Central memory CD8-positive, alpha-beta T cell (primary cell): Measurements from ENCODE around the gene ANK2.

Experiments
- ATAC-seq: fragments of 150-1000 bp; cut with Tn5 transposase; replicated peaks from 2 replicates; pipeline ENCODE4 v1.10.0; 2022; ENCODE audit warnings: mild to moderate bottlenecking, moderate FRiP score, moderate number of reproducible peaks; ENCODE audit not compliant: poor library complexity, severe bottlenecking; ENCODE audit errors: extremely low read depth
- DNase-seq, 2 donors: peaks; one replicate each; pipeline ENCODE4 v3.0.0; 2021; ENCODE audit warnings: low spot score in 2 of 2
- H3K27ac Mint-ChIP-seq: one replicate; pipeline ENCODE4 v1.8.0; 2022; ENCODE audit warnings: low read depth, mild to moderate bottlenecking, moderate library complexity, mixed read lengths
- H3K27me3 Mint-ChIP-seq: one replicate; pipeline ENCODE4 v1.8.0; 2022; ENCODE audit warnings: mixed read lengths
- H3K36me3 Mint-ChIP-seq: one replicate; pipeline ENCODE4 v1.8.0; 2022; ENCODE audit warnings: mild to moderate bottlenecking, moderate library complexity, mixed read lengths; ENCODE audit not compliant: insufficient read depth
- H3K4me1 Mint-ChIP-seq: one replicate; pipeline ENCODE4 v1.8.0; 2022; ENCODE audit warnings: mixed read lengths
- H3K4me3 Mint-ChIP-seq: one replicate; pipeline ENCODE4 v1.8.0; 2022; ENCODE audit warnings: mild to moderate bottlenecking, moderate library complexity, mixed read lengths
- H3K9me3 Mint-ChIP-seq: one replicate; pipeline ENCODE4 v1.8.0; 2022; ENCODE audit warnings: mixed read lengths

The ANK2 gene

GRCh38 chr4:113049421-113050370, at the start of gene ANK2:
Gene ANK2 (plus strand): TSS chr4:113049653. CDS start chr4:113049729, 76 bp downstream.
- no peaks in the 10 kb centered on the region for H3K4me1 Mint-ChIP-seq
- H3K36me3 Mint-ChIP-seq: no peaks in the 10 kb centered on the region
- H3K27me3 Mint-ChIP-seq: peaks cover 9% of the 10 kb centered on the region

DNA sequence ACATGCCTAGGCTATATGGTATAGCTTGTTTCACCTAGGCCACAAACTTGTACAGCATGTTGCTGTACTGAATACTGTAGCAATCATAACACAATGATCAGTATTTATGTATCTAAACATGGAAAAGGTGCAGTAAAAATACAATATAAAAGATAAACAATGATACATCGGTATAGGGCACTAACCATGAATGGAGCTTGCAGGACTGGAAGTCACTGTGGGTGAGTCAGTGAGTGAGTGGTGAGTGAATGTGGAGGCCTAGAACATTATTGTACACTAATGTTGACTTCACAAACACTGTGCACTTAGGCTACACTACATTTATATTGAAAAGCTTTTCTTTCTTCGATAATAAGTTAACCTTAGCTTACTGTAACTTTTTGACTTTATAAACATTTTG, 45.6 kb upstream of the ANK2 start:
- Mint-ChIP-seq H3K36me3 (no peaks in the 10 kb centered on the region), H3K27ac (no peak overlapping the region), H3K27me3 (no peaks in the 10 kb centered on the region), H3K4me1 (no peaks in the 10 kb centered on the region), H3K9me3 (no peaks in the 10 kb centered on the region), H3K4me3 (no peak overlapping the region)
- DNase-seq (no peak), ATAC-seq (no peak)

More at GRCh38 chr4:113049421-113050370, at the start of gene ANK2:
- Mint-ChIP-seq H3K27ac (no peak within 1 kb of the TSS), H3K9me3 (no peaks in the 10 kb centered on the region), H3K4me3 (no peak within 1 kb of the TSS)
- DNase-seq: no peak
- no peak for ATAC-seq

DNA sequence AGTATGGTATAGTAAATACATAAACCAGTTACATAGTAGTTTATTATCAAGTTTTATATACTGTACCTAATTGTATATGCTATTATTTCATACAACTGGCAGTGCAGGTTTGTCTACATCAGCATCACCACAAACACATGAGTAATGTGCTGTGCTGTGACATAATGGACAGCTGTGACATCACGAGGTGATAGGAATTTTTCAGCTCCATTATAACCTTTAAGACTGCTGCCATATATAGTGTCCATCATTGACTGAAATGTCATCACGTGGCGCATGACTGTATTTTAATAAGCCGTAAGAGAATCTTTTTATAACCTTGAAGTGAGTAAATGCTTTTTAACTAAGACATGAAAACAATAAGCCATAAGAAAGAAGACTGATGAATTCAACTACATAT, 44.8 kb upstream of the ANK2 start:
- no peak overlapping the region for H3K27ac Mint-ChIP-seq
- H3K27me3 Mint-ChIP-seq: no peaks in the 10 kb centered on the region
- H3K36me3 Mint-ChIP-seq: no peaks in the 10 kb centered on the region
- no peak for DNase-seq
- ATAC-seq: no peak
- H3K4me3 Mint-ChIP-seq: no peak overlapping the region
- no peaks in the 10 kb centered on the region for H3K9me3 Mint-ChIP-seq
- H3K4me1 Mint-ChIP-seq: no peaks in the 10 kb centered on the region

- Mint-ChIP-seq H3K27ac (no peak overlapping the region), H3K36me3 (no peaks in the 10 kb centered on the region), H3K9me3 (no peaks in the 10 kb centered on the region), H3K27me3 (no peaks in the 10 kb centered on the region), H3K4me3 (no peak overlapping the region), H3K4me1 (no peaks in the 10 kb centered on the region)
- DNase-seq: no peak
- ATAC-seq: no peak
These were observed 42.8 kb upstream of the ANK2 start for GRCh38 chr4:113006632-113007031.

DNA sequence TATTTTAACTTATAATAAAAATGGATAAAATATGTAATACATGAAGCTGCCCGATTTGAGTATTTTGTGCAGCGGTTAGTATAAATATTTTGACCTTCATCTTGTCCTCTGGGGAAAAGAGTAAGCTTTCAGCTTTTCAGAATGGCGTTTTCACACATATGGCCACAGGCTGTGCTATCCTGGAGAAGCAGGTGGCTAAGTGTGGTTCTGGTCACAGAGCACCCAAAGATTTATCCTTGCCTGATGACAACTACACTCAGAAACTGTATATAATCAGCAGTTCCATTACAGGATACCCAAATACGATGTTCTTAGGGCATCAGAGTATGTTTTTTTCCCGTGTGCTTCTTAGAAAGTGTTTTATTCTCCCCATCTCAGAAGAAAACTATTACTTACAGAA, 42.3 kb upstream of the ANK2 start:
- no peak overlapping the region for H3K4me3 Mint-ChIP-seq
- no peaks in the 10 kb centered on the region for H3K36me3 Mint-ChIP-seq
- no peaks in the 10 kb centered on the region for H3K4me1 Mint-ChIP-seq
- no peaks in the 10 kb centered on the region for H3K27me3 Mint-ChIP-seq
- ATAC-seq: no peak
- no peaks in the 10 kb centered on the region for H3K9me3 Mint-ChIP-seq
- no peak for DNase-seq
- no peak overlapping the region for H3K27ac Mint-ChIP-seq

GRCh38 chr4:113008135-113008534, 41.3 kb upstream of the ANK2 start:
- no peak for DNase-seq
- Mint-ChIP-seq H3K4me1 (no peaks in the 10 kb centered on the region), H3K36me3 (no peaks in the 10 kb centered on the region), H3K27me3 (no peaks in the 10 kb centered on the region), H3K27ac (no peak overlapping the region), H3K4me3 (no peak overlapping the region), H3K9me3 (no peaks in the 10 kb centered on the region)
- no peak for ATAC-seq

- no peaks in the 10 kb centered on the region for H3K4me1 Mint-ChIP-seq
- ATAC-seq (no peak), DNase-seq (no peak)
- no peaks in the 10 kb centered on the region for H3K27me3 Mint-ChIP-seq
- no peaks in the 10 kb centered on the region for H3K9me3 Mint-ChIP-seq
- no peak overlapping the region for H3K27ac Mint-ChIP-seq
- H3K36me3 Mint-ChIP-seq: no peaks in the 10 kb centered on the region
- H3K4me3 Mint-ChIP-seq: no peak overlapping the region
These were observed 40.7 kb upstream of the ANK2 start for GRCh38 chr4:113008716-113009115.

- Mint-ChIP-seq H3K9me3 (peaks cover 1% of the 10 kb centered on the region), H3K27me3 (no peaks in the 10 kb centered on the region), H3K27ac (no peak overlapping the region), H3K4me1 (no peaks in the 10 kb centered on the region), H3K36me3 (no peaks in the 10 kb centered on the region), H3K4me3 (no peak overlapping the region)
- no peak for DNase-seq
- no peak for ATAC-seq
These were observed 40.0 kb upstream of the ANK2 start for GRCh38 chr4:113009461-113009860.

DNA sequence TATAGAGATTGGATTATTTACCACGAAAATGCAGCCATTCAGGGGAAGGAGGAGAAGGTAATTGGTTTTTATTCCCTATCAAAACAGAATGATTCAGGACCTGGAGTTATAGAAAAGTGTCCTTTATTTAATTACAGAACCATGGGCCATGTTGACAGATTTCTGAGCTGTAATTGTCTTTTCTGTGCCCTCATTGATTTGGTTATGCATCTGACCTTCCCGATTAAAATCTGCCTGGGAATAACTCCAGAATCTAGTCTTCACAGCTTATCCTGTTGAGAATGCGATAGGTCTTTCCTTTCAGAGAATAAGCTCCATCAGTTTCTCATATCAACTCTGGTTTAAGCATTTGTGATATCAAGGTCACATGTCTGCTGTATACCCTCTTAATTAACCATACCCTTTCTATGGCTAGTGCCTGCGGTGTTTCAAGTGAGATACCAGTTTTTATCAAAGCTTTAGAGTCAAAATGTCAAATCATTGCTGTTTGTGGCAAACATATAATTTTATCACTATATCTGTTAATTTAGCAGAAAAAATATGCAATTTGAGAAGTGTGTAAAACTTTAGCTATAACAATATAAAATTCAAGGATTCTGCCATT, 37.2 kb upstream of the ANK2 start:
- Mint-ChIP-seq H3K27ac (no peak overlapping the region), H3K36me3 (no peaks in the 10 kb centered on the region), H3K9me3 (peaks cover 5% of the 10 kb centered on the region), H3K4me1 (no peaks in the 10 kb centered on the region), H3K27me3 (no peaks in the 10 kb centered on the region), H3K4me3 (no peak overlapping the region)
- ATAC-seq: no peak
- DNase-seq: no peak

DNA sequence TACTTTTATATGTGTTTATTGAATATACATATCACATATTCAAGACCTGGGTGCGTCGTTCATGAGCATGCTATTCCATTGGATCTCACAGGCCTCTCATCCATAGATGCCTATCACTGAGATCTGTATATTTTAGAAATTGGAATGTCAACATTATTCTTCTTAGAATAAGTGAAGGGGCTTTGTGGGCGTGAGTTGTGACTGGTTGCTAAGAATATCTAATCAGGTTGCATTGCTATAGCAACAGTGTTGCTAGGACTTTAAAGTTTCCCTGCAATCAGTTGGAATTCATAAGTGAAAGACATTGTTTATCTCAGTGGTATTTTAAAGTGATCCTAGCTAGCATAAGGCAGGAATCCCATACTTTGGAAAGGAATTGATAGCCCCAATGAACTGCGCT, 36.7 kb upstream of the ANK2 start:
- DNase-seq: no peak
- H3K27ac Mint-ChIP-seq: no peak overlapping the region
- peaks cover 5% of the 10 kb centered on the region for H3K9me3 Mint-ChIP-seq
- H3K4me3 Mint-ChIP-seq: no peak overlapping the region
- H3K27me3 Mint-ChIP-seq: no peaks in the 10 kb centered on the region
- ATAC-seq: no peak
- H3K4me1 Mint-ChIP-seq: no peaks in the 10 kb centered on the region
- no peaks in the 10 kb centered on the region for H3K36me3 Mint-ChIP-seq

DNA sequence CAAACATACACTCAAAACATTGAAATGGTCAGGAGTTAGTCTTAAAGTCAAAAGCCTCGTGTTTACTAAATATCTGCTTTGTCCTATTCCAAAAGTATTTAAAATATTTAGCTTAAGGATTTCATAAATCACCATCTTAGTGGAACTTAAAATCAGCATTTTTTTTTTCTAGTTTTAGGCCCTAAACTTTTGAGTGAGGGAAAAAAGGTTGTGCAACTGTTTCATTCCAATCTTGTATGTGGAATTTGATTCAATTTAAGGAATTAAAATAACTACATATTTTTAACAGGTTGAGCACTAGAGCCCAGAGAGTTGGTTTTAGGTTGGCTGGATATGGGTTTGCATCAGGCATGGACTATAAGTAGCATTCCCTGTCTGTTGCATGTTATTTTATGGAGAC, 35.7 kb upstream of the ANK2 start:
- no peak for DNase-seq
- H3K4me1 Mint-ChIP-seq: no peaks in the 10 kb centered on the region
- ATAC-seq: no peak
- no peak overlapping the region for H3K27ac Mint-ChIP-seq
- H3K9me3 Mint-ChIP-seq: peaks cover 5% of the 10 kb centered on the region
- H3K27me3 Mint-ChIP-seq: no peaks in the 10 kb centered on the region
- no peaks in the 10 kb centered on the region for H3K36me3 Mint-ChIP-seq
- no peak overlapping the region for H3K4me3 Mint-ChIP-seq

- H3K4me3 Mint-ChIP-seq: no peak overlapping the region
- no peaks in the 10 kb centered on the region for H3K4me1 Mint-ChIP-seq
- H3K27me3 Mint-ChIP-seq: no peaks in the 10 kb centered on the region
- peaks cover 5% of the 10 kb centered on the region for H3K9me3 Mint-ChIP-seq
- ATAC-seq: no peak
- H3K27ac Mint-ChIP-seq: no peak overlapping the region
- DNase-seq: no peak
- no peaks in the 10 kb centered on the region for H3K36me3 Mint-ChIP-seq
These were observed 33.1 kb upstream of the ANK2 start for GRCh38 chr4:113016377-113016776.

GRCh38 chr4:113020966-113021365, 28.5 kb upstream of the ANK2 start:
- no peak for DNase-seq
- H3K9me3 Mint-ChIP-seq: no peaks in the 10 kb centered on the region
- no peaks in the 10 kb centered on the region for H3K4me1 Mint-ChIP-seq
- H3K36me3 Mint-ChIP-seq: no peaks in the 10 kb centered on the region
- H3K27me3 Mint-ChIP-seq: no peaks in the 10 kb centered on the region
- H3K4me3 Mint-ChIP-seq: no peak overlapping the region
- ATAC-seq: no peak
- no peak overlapping the region for H3K27ac Mint-ChIP-seq
